HepG2 (cell line): ENCODE data around the gene NIPAL3. TPM values are rescaled to one million over a fixed set of nuclear protein-coding genes. Genes with fewer than 3 reads are reported as not detected.

Experiments
- CHCHD3 ChIP-seq: sonication (generic); formaldehyde crosslinking; IDR thresholded peaks from 2 replicates; pipeline ENCODE4 v1.8.0; 2022; ENCODE audit warnings: mild to moderate bottlenecking, missing genetic modification reagents, moderate library complexity
- EEA1 ChIP-seq: sonication (generic); formaldehyde crosslinking; IDR thresholded peaks from 2 replicates; pipeline ENCODE4 v1.5.1; 2020; ENCODE audit warnings: mild to moderate bottlenecking, missing genetic modification reagents, borderline replicate concordance
- FOXC1 ChIP-seq: sonication (generic); formaldehyde crosslinking; IDR thresholded peaks from 2 replicates; pipeline ENCODE4 v1.8.0; 2022; ENCODE audit warnings: mild to moderate bottlenecking, missing genetic modification reagents, borderline replicate concordance
- JUND ChIP-seq: sonication (generic); formaldehyde crosslinking; IDR thresholded peaks from 2 replicates; pipeline ENCODE4 v1.8.0; 2022; ENCODE audit warnings: mild to moderate bottlenecking, missing genetic modification reagents
- MBNL3 ChIP-seq: fragments of 250-450 bp; sonication (Bioruptor Pico); conservative IDR thresholded peaks from 2 replicates; pipeline ENCODE4 v1.8.0; 2022; ENCODE audit warnings: mild to moderate bottlenecking, inconsistent platforms
- MED8 ChIP-seq: sonication (generic); formaldehyde crosslinking; IDR thresholded peaks from 2 replicates; pipeline ENCODE4 v1.8.1; 2023; ENCODE audit warnings: mild to moderate bottlenecking, missing genetic modification reagents; ENCODE audit not compliant: insufficient replicate concordance
- MEIS1 ChIP-seq: sonication (generic); formaldehyde crosslinking; IDR thresholded peaks from 2 replicates; pipeline ENCODE4 v1.9.0; 2021; ENCODE audit warnings: mild to moderate bottlenecking, missing genetic modification reagents, moderate library complexity, borderline replicate concordance
- SMYD3 ChIP-seq: sonication (generic); formaldehyde crosslinking; IDR thresholded peaks from 2 replicates; pipeline ENCODE4 v1.8.1; 2023; ENCODE audit warnings: mild to moderate bottlenecking, missing genetic modification reagents
- SP2 ChIP-seq: sonication (generic); formaldehyde crosslinking; IDR thresholded peaks from 2 replicates; pipeline ENCODE4 v1.5.1; 2020; ENCODE audit warnings: mild to moderate bottlenecking, missing genetic modification reagents
- TCF7 ChIP-seq: sonication (generic); IDR thresholded peaks from 2 replicates; pipeline ENCODE4 v1.6.1; 2016; ENCODE audit warnings: antibody characterized with exemption, low read depth
- ZBTB7A ChIP-seq: sonication (generic); formaldehyde crosslinking; IDR thresholded peaks from 2 replicates; pipeline ENCODE4 v1.8.0; 2022; ENCODE audit warnings: mild to moderate bottlenecking, missing genetic modification reagents
- ZC3H4 ChIP-seq: sonication (generic); formaldehyde crosslinking; IDR thresholded peaks from 2 replicates; pipeline ENCODE4 v1.4.0; 2020; ENCODE audit warnings: missing genetic modification reagents, borderline replicate concordance
- ZFP36 ChIP-seq: fragments of 150-350 bp; IDR thresholded peaks from 2 replicates; pipeline ENCODE4 v1.6.1; 2018; ENCODE audit warnings: borderline replicate concordance, low read length, low read depth; ENCODE audit not compliant: partially characterized antibody
- ZNF121 ChIP-seq: sonication (generic); formaldehyde crosslinking; IDR thresholded peaks from 2 replicates; pipeline ENCODE4 v1.5.0; 2020; ENCODE audit warnings: mild to moderate bottlenecking, missing genetic modification reagents
- ZNF274 ChIP-seq: sonication (generic); formaldehyde crosslinking; IDR thresholded peaks from 2 replicates; pipeline ENCODE4 v1.5.1; 2020; ENCODE audit warnings: mild to moderate bottlenecking, missing genetic modification reagents
- ZNF33B ChIP-seq: sonication (generic); formaldehyde crosslinking; IDR thresholded peaks from 2 replicates; pipeline ENCODE4 v1.5.1; 2020; ENCODE audit warnings: mild to moderate bottlenecking, missing genetic modification reagents
- ZNF484 ChIP-seq: sonication (generic); formaldehyde crosslinking; IDR thresholded peaks from 2 replicates; pipeline ENCODE4 v1.5.1; 2020; ENCODE audit warnings: mild to moderate bottlenecking, low read depth, missing genetic modification reagents, borderline replicate concordance
- ZNF615 ChIP-seq: sonication (generic); formaldehyde crosslinking; IDR thresholded peaks from 2 replicates; pipeline ENCODE4 v1.5.0; 2020; ENCODE audit warnings: mild to moderate bottlenecking, missing genetic modification reagents, borderline replicate concordance
- ZNF781 ChIP-seq: sonication (generic); formaldehyde crosslinking; IDR thresholded peaks from 2 replicates; pipeline ENCODE4 v1.5.1; 2020; ENCODE audit warnings: borderline replicate concordance, mild to moderate bottlenecking, missing genetic modification reagents; ENCODE audit errors: not compliant biosample characterization
- ZSCAN29 ChIP-seq: sonication (generic); formaldehyde crosslinking; conservative IDR thresholded peaks from 2 replicates; pipeline ENCODE4 v1.4.0; 2020; ENCODE audit warnings: mild to moderate bottlenecking, missing genetic modification reagents
- polyA plus RNA-seq, 8 experiments: library from polyadenylated mRNA; depleted of rRNA in 3 of 8; stranded (reverse) in 7 of 8; unstranded in 1 of 8; fragments of >200 nt; fragmentation: Illumina TruSeq in 4 of 8; extraction: Trizol in 4 of 8; gene quantifications; 2 replicates each; pipeline versions ENCODE4 v1.2.1 to v1.2.3, GENCODE V29; 2011 to 2016; ENCODE audit warnings: low read depth in 4 of 8, missing spikeins in 1 of 8, mixed read lengths in 1 of 8; ENCODE audit not compliant: insufficient read depth in 1 of 8
- total RNA-seq, 5 experiments: library from RNA; depleted of rRNA; stranded (reverse); fragments of >200 nt; fragmentation: Illumina TruSeq; extraction: Trizol; gene quantifications; 2 replicates each; pipeline ENCODE4 v1.2.3, GENCODE V29; 2016; ENCODE audit warnings: low read depth in 1 of 5
- TF ChIP-seq, protein P1 (sequence below): sonication (generic); formaldehyde crosslinking; IDR thresholded peaks from 2 replicates; pipeline ENCODE4 v1.5.1; 2020; ENCODE audit warnings: mild to moderate bottlenecking, missing genetic modification reagents, borderline replicate concordance
- TF ChIP-seq, protein P2 (sequence below): sonication (generic); formaldehyde crosslinking; IDR thresholded peaks from 2 replicates; pipeline ENCODE4; 2020; ENCODE audit warnings: missing genetic modification reagents, mild to moderate bottlenecking, borderline replicate concordance
- TF ChIP-seq, protein P3 (sequence below): sonication (generic); formaldehyde crosslinking; IDR thresholded peaks from 2 replicates; pipeline ENCODE4 v1.8.1; 2022; ENCODE audit warnings: low read depth, mild to moderate bottlenecking, missing genetic modification reagents
- TF ChIP-seq, protein P4 (sequence below): sonication (generic); formaldehyde crosslinking; IDR thresholded peaks from 2 replicates; pipeline ENCODE4 v1.5.0; 2020; ENCODE audit warnings: missing genetic modification reagents, mild to moderate bottlenecking, borderline replicate concordance

Gene NIPAL3
- total and polyA plus RNA-seq, 2 of the 13 experiments (the other 11 are each of a cell fraction or from before 2014, with no cell fraction given) = 5.6 to 8.6 TPM

DNA sequence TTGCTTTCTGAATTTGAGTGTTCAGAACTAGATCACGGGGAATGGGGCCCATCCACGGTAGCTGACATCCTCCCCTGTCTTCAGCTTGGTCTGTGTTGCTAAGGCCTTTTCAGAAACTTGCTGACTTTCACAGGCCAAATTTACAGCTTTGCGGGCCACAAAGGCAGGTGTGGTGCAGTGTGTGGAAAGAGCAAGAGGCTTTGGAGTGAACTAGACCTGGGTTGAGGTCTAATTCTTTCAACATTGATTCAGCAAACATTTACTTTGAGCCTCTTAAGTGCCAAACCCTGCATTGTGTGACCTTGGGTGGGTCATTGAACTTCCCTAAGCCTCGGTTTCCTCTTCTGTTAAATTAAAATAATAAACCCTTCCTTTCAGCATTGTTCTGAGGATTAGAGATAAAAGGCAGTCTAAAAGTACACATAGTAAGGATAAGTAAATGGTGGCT, 26.3 kb upstream of the NIPAL3 start (continued):
- TF ChIP-seq MEIS1 (CRISPR knock-in tag) (no peak), EEA1 (CRISPR knock-in tag) (no peak), ZNF274 (CRISPR knock-in tag) (no peak), MBNL3 (no peak), FOXC1 (no peak), JUND (no peak), ZBTB7A (CRISPR knock-in tag) (no peak), ZNF484 (CRISPR knock-in tag) (no peak), ZFP36 (no peak), TCF7 (peak; percentile 57; the same call in 1 of the 2 replicates), SMYD3 (CRISPR knock-in tag) (no peak), SP2 (CRISPR knock-in tag) (no peak), CHCHD3 (CRISPR knock-in tag) (no peak), MED8 (no peak), ZSCAN29 (CRISPR knock-in tag) (no peak), ZNF33B (no peak), ZNF615 (CRISPR knock-in tag) (no peak), ZNF121 (CRISPR knock-in tag) (no peak), ZNF781 (CRISPR knock-in tag) (no peak), ZC3H4 (CRISPR knock-in tag) (no peak)
- TF ChIP-seq, protein P1, sequence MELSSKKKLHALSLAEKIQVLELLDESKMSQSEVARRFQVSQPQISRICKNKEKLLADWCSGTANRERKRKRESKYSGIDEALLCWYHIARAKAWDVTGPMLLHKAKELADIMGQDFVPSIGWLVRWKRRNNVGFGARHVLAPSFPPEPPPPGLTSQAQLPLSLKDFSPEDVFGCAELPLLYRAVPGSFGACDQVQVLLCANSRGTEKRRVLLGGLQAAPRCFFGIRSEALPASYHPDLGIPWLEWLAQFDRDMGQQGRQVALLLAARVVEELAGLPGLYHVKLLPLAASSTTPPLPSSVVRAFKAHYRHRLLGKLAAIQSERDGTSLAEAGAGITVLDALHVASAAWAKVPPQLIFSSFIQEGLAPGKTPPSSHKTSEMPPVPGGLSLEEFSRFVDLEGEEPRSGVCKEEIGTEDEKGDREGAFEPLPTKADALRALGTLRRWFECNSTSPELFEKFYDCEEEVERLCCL = no peak
- TF ChIP-seq, protein P2, sequence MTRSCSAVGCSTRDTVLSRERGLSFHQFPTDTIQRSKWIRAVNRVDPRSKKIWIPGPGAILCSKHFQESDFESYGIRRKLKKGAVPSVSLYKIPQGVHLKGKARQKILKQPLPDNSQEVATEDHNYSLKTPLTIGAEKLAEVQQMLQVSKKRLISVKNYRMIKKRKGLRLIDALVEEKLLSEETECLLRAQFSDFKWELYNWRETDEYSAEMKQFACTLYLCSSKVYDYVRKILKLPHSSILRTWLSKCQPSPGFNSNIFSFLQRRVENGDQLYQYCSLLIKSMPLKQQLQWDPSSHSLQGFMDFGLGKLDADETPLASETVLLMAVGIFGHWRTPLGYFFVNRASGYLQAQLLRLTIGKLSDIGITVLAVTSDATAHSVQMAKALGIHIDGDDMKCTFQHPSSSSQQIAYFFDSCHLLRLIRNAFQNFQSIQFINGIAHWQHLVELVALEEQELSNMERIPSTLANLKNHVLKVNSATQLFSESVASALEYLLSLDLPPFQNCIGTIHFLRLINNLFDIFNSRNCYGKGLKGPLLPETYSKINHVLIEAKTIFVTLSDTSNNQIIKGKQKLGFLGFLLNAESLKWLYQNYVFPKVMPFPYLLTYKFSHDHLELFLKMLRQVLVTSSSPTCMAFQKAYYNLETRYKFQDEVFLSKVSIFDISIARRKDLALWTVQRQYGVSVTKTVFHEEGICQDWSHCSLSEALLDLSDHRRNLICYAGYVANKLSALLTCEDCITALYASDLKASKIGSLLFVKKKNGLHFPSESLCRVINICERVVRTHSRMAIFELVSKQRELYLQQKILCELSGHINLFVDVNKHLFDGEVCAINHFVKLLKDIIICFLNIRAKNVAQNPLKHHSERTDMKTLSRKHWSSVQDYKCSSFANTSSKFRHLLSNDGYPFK = no peak
- TF ChIP-seq, protein P3, sequence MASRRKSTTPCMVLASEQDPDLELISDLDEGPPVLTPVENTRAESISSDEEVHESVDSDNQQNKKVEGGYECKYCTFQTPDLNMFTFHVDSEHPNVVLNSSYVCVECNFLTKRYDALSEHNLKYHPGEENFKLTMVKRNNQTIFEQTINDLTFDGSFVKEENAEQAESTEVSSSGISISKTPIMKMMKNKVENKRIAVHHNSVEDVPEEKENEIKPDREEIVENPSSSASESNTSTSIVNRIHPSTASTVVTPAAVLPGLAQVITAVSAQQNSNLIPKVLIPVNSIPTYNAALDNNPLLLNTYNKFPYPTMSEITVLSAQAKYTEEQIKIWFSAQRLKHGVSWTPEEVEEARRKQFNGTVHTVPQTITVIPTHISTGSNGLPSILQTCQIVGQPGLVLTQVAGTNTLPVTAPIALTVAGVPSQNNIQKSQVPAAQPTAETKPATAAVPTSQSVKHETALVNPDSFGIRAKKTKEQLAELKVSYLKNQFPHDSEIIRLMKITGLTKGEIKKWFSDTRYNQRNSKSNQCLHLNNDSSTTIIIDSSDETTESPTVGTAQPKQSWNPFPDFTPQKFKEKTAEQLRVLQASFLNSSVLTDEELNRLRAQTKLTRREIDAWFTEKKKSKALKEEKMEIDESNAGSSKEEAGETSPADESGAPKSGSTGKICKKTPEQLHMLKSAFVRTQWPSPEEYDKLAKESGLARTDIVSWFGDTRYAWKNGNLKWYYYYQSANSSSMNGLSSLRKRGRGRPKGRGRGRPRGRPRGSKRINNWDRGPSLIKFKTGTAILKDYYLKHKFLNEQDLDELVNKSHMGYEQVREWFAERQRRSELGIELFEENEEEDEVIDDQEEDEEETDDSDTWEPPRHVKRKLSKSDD (CRISPR knock-in tag) = no peak
- TF ChIP-seq, protein P4, sequence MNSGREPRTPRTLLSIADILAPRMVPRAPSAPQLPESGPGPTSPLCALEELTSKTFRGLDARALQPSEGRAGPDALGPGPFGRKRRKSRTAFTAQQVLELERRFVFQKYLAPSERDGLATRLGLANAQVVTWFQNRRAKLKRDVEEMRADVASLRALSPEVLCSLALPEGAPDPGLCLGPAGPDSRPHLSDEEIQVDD = no peak
